ENCODE results near the gene FNDC3A.
"Not testable (repeated sequence)": the region's sequence is repeated elsewhere in the genome, so short reads cannot be mapped to it uniquely, and the experiment has no call there.

The FNDC3A gene

DNA sequence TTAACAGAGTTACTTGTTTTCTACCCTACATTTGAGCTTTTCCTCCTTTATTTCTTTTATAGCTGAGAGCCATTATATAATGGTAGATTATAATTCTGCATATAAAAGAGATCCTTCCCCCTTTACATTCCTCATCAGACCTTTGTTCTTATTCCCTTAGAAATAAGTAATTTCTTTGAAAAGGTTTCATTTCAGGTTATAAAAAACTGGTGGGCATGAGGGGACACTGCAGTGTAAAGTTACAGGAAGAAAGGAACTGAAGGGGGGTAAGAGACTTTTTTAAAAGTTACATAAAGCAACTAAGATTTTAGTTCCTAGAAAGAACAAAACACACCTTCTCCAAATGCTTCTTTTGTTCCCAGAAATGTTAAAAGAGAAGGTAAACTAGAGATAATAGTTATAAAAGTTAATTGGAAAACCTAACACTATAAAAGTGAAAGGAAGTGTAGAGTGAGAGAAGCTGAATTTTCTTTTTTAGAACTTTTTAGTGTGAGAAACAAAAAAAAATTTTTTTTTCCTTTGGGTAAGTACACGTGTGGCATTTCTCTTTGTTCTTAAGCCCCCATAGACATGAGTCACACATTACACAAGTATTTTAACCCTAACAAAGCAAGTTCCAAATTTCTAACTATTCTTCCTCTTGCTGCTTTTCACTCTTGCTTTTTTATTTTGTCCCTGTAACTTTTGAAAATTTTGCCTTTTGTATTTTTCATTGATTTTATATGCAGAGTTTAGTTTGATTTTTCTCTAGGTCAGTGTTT is 138.0 kb downstream of the FNDC3A start:
- Mint-ChIP-seq H3K36me3 (ENCODE audit: low read depth) (peaks cover 40% of the 10 kb centered on the region), H3K4me1 (peaks cover 23% of the 10 kb centered on the region), H3K9me3 (peaks cover 12% of the 10 kb centered on the region), H3K27me3 (ENCODE audit: low read depth) (no peaks in the 10 kb centered on the region), H3K27ac (peak overlapping the region; percentile 28 to 93 (median 78)), H3K4me3 (peak overlapping the region; percentile 70 to 82 (median 75))
- TF ChIP-seq, protein P1, sequence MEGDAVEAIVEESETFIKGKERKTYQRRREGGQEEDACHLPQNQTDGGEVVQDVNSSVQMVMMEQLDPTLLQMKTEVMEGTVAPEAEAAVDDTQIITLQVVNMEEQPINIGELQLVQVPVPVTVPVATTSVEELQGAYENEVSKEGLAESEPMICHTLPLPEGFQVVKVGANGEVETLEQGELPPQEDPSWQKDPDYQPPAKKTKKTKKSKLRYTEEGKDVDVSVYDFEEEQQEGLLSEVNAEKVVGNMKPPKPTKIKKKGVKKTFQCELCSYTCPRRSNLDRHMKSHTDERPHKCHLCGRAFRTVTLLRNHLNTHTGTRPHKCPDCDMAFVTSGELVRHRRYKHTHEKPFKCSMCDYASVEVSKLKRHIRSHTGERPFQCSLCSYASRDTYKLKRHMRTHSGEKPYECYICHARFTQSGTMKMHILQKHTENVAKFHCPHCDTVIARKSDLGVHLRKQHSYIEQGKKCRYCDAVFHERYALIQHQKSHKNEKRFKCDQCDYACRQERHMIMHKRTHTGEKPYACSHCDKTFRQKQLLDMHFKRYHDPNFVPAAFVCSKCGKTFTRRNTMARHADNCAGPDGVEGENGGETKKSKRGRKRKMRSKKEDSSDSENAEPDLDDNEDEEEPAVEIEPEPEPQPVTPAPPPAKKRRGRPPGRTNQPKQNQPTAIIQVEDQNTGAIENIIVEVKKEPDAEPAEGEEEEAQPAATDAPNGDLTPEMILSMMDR (IDR thresholded peaks at IDR 0.05; ENCODE audit: unreplicated experiment in 3 of 3): no peak

DNA sequence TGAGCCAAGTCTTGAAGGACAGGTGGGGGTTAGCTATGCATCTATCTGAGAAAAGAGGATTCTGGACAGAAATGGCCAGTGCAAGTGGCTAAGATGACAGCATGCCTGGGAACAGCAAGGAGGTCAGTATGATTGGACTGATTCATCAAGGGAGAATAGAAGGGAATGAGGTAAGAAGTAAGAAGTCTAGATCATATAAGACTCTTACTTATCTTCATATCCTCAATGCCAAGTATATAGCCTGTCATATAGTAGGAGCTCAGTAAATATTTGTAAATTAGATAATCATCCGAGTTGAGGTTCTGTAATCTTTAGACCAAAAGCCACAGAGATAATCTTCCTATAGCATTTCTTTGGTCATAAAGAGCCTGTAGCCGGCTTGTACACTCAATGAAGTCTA is 141.2 kb downstream of the FNDC3A start:
- Mint-ChIP-seq H3K27me3 (ENCODE audit: low read depth) (no peaks in the 10 kb centered on the region), H3K9me3 (peaks cover 41% of the 10 kb centered on the region), H3K4me1 (peaks cover 19% of the 10 kb centered on the region), H3K4me3 (no peak overlapping the region), H3K27ac (no peak overlapping the region), H3K36me3 (ENCODE audit: low read depth) (peaks cover 71% of the 10 kb centered on the region)
- TF ChIP-seq, protein P1 (IDR thresholded peaks at IDR 0.05; ENCODE audit: unreplicated experiment in 3 of 3): no peak

DNA sequence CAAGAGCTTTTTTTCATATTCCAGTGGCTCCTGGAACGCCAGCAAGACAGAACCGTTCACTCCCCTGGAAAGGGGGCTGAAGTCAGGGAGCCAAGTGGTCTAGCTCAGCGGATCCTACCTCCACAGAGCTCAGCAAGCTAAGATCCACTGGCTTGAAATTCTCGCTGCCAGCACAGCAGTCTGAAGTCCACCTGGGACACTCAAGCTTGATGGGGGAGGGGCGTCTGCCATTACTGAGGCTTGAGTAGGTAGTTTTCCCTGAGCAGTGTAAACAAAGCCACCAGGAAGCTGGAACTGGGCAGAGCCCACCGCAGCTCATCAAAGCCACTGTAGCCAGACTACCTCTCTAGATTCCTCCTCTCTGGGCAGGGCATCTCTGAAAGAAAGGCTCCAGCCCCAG is 142.7 kb downstream of the FNDC3A start:
- H3K4me3 Mint-ChIP-seq; H3K27ac Mint-ChIP-seq; H3K4me1 Mint-ChIP-seq; H3K27me3 Mint-ChIP-seq (ENCODE audit: low read depth): not testable (repeated sequence)
- peaks cover 87% of the 10 kb centered on the region for H3K36me3 Mint-ChIP-seq (ENCODE audit: low read depth)
- H3K9me3 Mint-ChIP-seq: peaks cover 51% of the 10 kb centered on the region

GRCh38 chr13:49124693-49125304 is 149.1 kb downstream of the FNDC3A start:
- TF ChIP-seq, protein P1 (IDR thresholded peaks at IDR 0.05; ENCODE audit: unreplicated experiment in 3 of 3): no peak
- H3K27ac Mint-ChIP-seq: peak overlapping the region in 2 of 3 experiments; percentile 17 to 29
- peaks cover 28% of the 10 kb centered on the region for H3K9me3 Mint-ChIP-seq
- H3K27me3 Mint-ChIP-seq (ENCODE audit: low read depth): no peaks in the 10 kb centered on the region
- no peaks in the 10 kb centered on the region for H3K4me1 Mint-ChIP-seq
- H3K36me3 Mint-ChIP-seq (ENCODE audit: low read depth): peaks cover 46% of the 10 kb centered on the region
- H3K4me3 Mint-ChIP-seq: no peak overlapping the region

DNA sequence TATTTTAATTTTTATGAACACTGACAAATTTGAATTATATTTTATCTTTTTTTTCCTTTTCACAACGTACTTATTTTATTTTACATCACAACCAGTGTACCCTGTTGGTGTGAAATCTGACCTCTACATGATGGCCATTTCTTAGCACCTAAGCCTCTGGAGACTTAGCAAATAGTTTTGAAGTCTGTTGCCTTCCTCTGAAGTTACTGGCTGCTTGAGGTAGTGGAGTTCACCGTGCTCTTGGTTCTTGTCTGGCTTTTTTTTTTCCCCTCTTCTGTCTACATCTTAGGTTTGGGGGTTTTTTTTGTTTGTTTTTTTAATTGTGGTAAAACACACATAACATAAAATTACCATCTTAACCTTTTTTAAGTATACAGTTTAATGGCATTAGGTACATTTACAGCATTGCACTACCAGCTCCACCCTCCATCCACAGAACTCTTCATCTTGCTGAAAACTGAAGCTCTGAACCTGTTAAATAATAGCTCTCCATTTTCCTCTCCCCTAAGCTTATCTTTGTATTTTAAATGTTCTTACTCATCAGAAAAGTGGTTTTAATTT is 150.3 kb downstream of the FNDC3A start:
- Mint-ChIP-seq H3K4me3 (no peak overlapping the region), H3K9me3 (peaks cover 18% of the 10 kb centered on the region), H3K4me1 (no peaks in the 10 kb centered on the region), H3K27ac (no peak overlapping the region), H3K36me3 (ENCODE audit: low read depth) (peaks cover 35% of the 10 kb centered on the region), H3K27me3 (ENCODE audit: low read depth) (no peaks in the 10 kb centered on the region)
- TF ChIP-seq, protein P1 (IDR thresholded peaks at IDR 0.05; ENCODE audit: unreplicated experiment in 3 of 3): no peak

DNA sequence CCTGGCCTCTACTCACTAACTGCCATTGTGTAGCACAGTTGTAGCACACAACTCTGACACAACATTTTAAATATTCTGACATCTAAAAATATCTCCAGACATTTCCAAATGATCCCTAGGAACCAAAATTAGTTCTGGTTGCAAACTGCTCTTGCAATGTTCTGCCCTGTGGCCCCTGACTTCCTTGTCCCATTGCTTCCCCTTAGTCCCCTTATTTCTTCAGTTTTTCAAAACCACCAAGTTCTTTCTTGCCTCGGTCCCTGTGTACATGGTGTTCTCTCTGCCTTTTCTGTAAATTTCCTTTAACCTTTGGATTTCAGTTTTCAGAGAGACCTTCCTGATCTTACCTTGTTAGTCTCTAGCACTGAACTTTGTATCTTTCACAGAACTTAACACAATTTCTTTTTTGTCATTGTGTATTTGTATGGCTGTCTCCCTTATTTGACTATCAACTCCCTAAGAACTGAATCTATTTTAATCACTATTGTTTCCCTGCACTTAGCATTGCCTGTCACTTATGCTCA is 156.8 kb downstream of the FNDC3A start:
- peaks cover 59% of the 10 kb centered on the region for H3K36me3 Mint-ChIP-seq (ENCODE audit: low read depth)
- peaks cover 4% of the 10 kb centered on the region for H3K4me1 Mint-ChIP-seq
- no peaks in the 10 kb centered on the region for H3K27me3 Mint-ChIP-seq (ENCODE audit: low read depth)
- no peak overlapping the region for H3K4me3 Mint-ChIP-seq
- TF ChIP-seq, protein P1 (IDR thresholded peaks at IDR 0.05; ENCODE audit: unreplicated experiment in 3 of 3): no peak
- H3K9me3 Mint-ChIP-seq: no peaks in the 10 kb centered on the region
- H3K27ac Mint-ChIP-seq: peak overlapping the region in 1 of 3 experiments; percentile 65
